ENCODE measurements around the gene GFOD2. TPM values are rescaled to one million over a fixed set of nuclear protein-coding genes. Genes with fewer than 3 reads are reported as not detected.

GFOD2 gene
- total and polyA plus RNA-seq, 2 of the 8 experiments (the other 6 are each of a cell fraction or from before 2014, with no cell fraction given): 21.4 to 33.2 TPM

DNA sequence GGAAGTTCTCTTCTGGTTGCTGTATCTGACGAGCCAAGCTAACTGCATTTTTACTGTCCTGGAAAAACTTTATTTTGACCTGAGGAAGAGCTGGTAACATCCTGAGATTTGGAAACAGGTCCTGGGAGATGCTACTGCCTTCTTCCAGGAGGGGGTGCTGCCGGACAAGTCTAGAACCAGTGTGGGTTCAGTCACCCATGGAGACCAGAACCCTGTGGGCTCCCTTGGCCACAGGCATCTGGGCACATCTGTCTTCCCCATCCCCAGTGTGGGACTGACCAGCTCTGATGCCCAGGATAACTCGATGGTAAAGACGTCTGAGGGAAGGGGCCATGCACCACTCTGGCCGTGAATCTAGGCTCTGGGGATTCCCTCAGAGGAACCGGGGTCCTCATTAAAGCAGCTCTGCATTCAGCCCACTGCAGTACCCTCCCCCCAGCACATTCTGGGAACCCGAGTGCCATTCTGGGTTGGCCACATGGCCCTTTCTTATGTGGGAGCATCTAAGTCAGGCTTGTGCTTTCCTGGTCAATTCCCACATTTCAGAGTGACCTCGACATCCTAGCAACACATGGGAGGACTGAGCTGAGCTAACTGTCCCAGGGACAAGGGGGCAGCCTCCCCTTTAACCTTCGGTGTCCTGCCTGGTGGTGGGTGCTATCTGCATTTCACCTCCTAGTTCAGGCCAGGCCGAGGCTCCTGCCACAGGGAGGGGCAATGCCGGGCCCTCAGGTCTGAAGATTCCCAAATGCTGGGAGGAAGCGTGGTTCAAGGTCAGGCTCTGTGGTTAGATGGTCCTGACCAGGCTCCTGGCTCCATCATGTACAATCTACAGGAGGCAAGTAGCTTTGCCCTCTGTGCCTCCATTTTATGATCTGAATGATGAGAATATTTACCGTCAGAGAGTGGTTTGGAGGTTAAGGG is 46.1 kb downstream of the GFOD2 start:
- no peak overlapping the region for H3K18ac ChIP-seq (ENCODE audit: extremely low read depth, low read length)
- no peaks in the 10 kb centered on the region; a peak in 1 of 7 replicates for H3K27me3 ChIP-seq (replicated peaks in 1 of 4; ENCODE audit: control insufficient read depth in 3 of 4, extremely low read depth in 1 of 4, insufficient read depth in 3 of 4, low read length in 3 of 4)
- no peak overlapping the region for H3K14ac ChIP-seq (ENCODE audit: insufficient read length)
- H3K36me3 ChIP-seq (ENCODE audit: control insufficient read depth in 2 of 4, insufficient read depth in 4 of 4, low read length in 3 of 4): 0 out of 8 replicates have a peak, but pooled peaks cover 0 to 3% (median 0%) of the 10 kb centered on the region in 4 experiments
- no peaks in the 10 kb centered on the region for H3K79me2 ChIP-seq (ENCODE audit: control insufficient read depth in 1 of 2, insufficient read depth in 2 of 2, low read length in 2 of 2)
- no peak overlapping the region for H3K23ac ChIP-seq (ENCODE audit: insufficient read length)
- H3K23me2 ChIP-seq (ENCODE audit: low read depth, low read length): no peaks in the 10 kb centered on the region
- H4K91ac ChIP-seq (replicated peaks; ENCODE audit: insufficient read length, low read length): peak overlapping the region; percentile 20
- H2BK20ac ChIP-seq (ENCODE audit: low read length): no peak overlapping the region
- 73% methylated on average over 13 of the region's 13 CpGs; no CpG with 5 or more reads in 1 of the 2 experiments for WGBS, 2 experiments (ENCODE audit: extremely low coverage in 1 of 2, insufficient coverage in 1 of 2, insufficient read length in 1 of 2, insufficient replicate concordance in 2 of 2, low coverage in 1 of 2, low lambda C conversion rate in 2 of 2, missing lambda C conversion rate in 1 of 2)
- no peak overlapping the region for H4K8ac ChIP-seq (ENCODE audit: extremely low read depth, insufficient read depth, low read length)
- ChIA-PET POLR2A (ENCODE audit: partially characterized antibody) (interaction anchor here (0.8 to 1.8 kb wide), 5 partner anchors 15 to 267 kb away, joined by 3 to 7 read pairs (median 3); partner anchors contain the start of gene GFOD2), CTCF (ENCODE audit: partially characterized antibody) (interaction anchor here (0.6 to 5.5 kb wide), 75 partner anchors 9 to 963 kb away, joined by 3 to 46 read pairs (median 5); partner anchors contain the start of genes ACD, CARMIL2, EDC4 and GFOD2)
- H3K4me3 ChIP-seq (ENCODE audit: extremely low read depth in 1 of 4, insufficient read depth in 2 of 4, low read depth in 3 of 4, low read length in 4 of 4): no peak overlapping the region
- no peak overlapping the region for H3K4ac ChIP-seq (replicated peaks; ENCODE audit: insufficient read length, low read depth, low read length)
- no peaks in the 10 kb centered on the region; the same call in 1 of the 2 replicates for H3K79me1 ChIP-seq (ENCODE audit: low read depth, low read length)
- no peak overlapping the region for H3K27ac ChIP-seq (ENCODE audit: low read depth, low read length)
- H3K4me2 ChIP-seq (ENCODE audit: insufficient read depth in 1 of 2, low read depth in 2 of 2, low read length in 2 of 2): no peak overlapping the region
- no peaks in the 10 kb centered on the region for H3K9me3 ChIP-seq (ENCODE audit: insufficient read depth in 2 of 2, low read depth in 1 of 2, low read length in 1 of 2)
- peaks cover 0 to 5% (median 2%) of the 10 kb centered on the region in 4 experiments; a peak in 3 of 7 replicates for H3K4me1 ChIP-seq (replicated peaks in 1 of 4; ENCODE audit: control insufficient read depth in 3 of 4, insufficient read depth in 4 of 4, low read length in 3 of 4)
- no peak overlapping the region for H2BK120ac ChIP-seq (replicated peaks; ENCODE audit: low read depth, low read length)
- H2AFZ ChIP-seq (ENCODE audit: low read length): no peak overlapping the region
- no peak overlapping the region for H2BK12ac ChIP-seq (ENCODE audit: low read depth, low read length)
- no peak overlapping the region for H4K5ac ChIP-seq (ENCODE audit: insufficient read length, low read depth, low read length)
- H3K9ac ChIP-seq (replicated peaks in 1 of 4; ENCODE audit: extremely low read depth in 1 of 4, low read depth in 3 of 4, low read length in 3 of 4): no peak overlapping the region
- no peak overlapping the region for H3K56ac ChIP-seq (replicated peaks; ENCODE audit: insufficient read length, low read depth, low read length)
- no peak overlapping the region for H2BK15ac ChIP-seq (ENCODE audit: low read length)
- DNase-seq (ENCODE audit: low read depth in 1 of 2, low spot score in 2 of 2): peak in 1 of 2 experiments; percentile 87
- 0 out of 2 replicates have a peak overlapping the region, but pooled peaks have one; percentile 3 for H2AK5ac ChIP-seq (ENCODE audit: low read depth, low read length)
- 0 out of 2 replicates have a peak overlapping the region, but pooled peaks have one; percentile 28 for H2BK5ac ChIP-seq (ENCODE audit: low read depth, low read length)
- peaks cover 3 to 12% of the 10 kb centered on the region in 2 experiments for H4K20me1 ChIP-seq (replicated peaks in 1 of 2; ENCODE audit: control insufficient read depth in 1 of 2, insufficient read depth in 2 of 2, low read length in 2 of 2)
- FAIRE-seq: peak; percentile 92
- TF ChIP-seq TCF12 (IDR thresholded peaks at IDR 0.05; ENCODE audit: low read depth, low read length) (no peak), FOSL1 (IDR thresholded peaks at IDR 0.05; ENCODE audit: insufficient read depth, low read depth, low read length) (no peak), MAFK (IDR thresholded peaks at IDR 0.05; ENCODE audit: low read depth, low read length) (no peak), YY1 (IDR thresholded peaks at IDR 0.05; ENCODE audit: low read depth, low read length) (peak; percentile 24; the same call in 1 of the 2 replicates), SRF (IDR thresholded peaks at IDR 0.05; ENCODE audit: low read depth, low read length) (no peak), PHF8 (conservative IDR thresholded peaks at IDR 0.05; ENCODE audit: low read depth, low read length) (no peak), BRCA1 (IDR thresholded peaks at IDR 0.05; ENCODE audit: low read depth, low read length) (no peak), HDAC2 (IDR thresholded peaks at IDR 0.05; ENCODE audit: borderline replicate concordance in 1 of 2, low read depth in 2 of 2, low read length in 2 of 2) (no peak), SP1 (IDR thresholded peaks at IDR 0.05; ENCODE audit: low read depth, low read length) (no peak), SIX5 (IDR thresholded peaks at IDR 0.05; ENCODE audit: low read depth, low read length) (no peak), GABPA (IDR thresholded peaks at IDR 0.05; ENCODE audit: borderline replicate concordance, insufficient read depth, low read length) (0 out of 2 replicates have a peak, but pooled peaks have one; percentile 36)

All from H1 (cell line).